ENCODE results near the gene DIP2B. TPM values are rescaled to one million over a fixed set of nuclear protein-coding genes. Genes with fewer than 3 reads are reported as not detected.

The DIP2B gene
- total and polyA plus RNA-seq, 2 experiments from 2014 or later: 5.6 to 17.9 TPM

- Histone ChIP-seq H3F3A (ENCODE audit: insufficient read depth) (peaks cover 49% of the 10 kb centered on the region), H3K4me2 (ENCODE audit: unreplicated experiment) (no peak overlapping the region), H3K4me1 (ENCODE audit: insufficient read depth) (peaks cover 53% of the 10 kb centered on the region), H3K79me2 (ENCODE audit: insufficient read depth) (peaks cover 70% of the 10 kb centered on the region), H3K9me2 (ENCODE audit: insufficient read depth) (no peaks in the 10 kb centered on the region), H3K36me3 (ENCODE audit: low read depth) (no peaks in the 10 kb centered on the region), H2AFZ (no peak overlapping the region), H3K4me3 (no peak overlapping the region), H3K27me3 (replicated peaks; ENCODE audit: insufficient read depth) (no peaks in the 10 kb centered on the region), H3K9ac (no peak overlapping the region), H3K9me3 (ENCODE audit: low read depth) (no peaks in the 10 kb centered on the region), H4K20me1 (ENCODE audit: insufficient read depth) (no peaks in the 10 kb centered on the region), H3K27ac (peak overlapping the region; percentile 56)
- in situ Hi-C loops (cut with MboI): no loop called here
- 95 to 96% methylated on average over 7 of the region's 7 CpGs for WGBS, 2 experiments (ENCODE audit: low coverage in 1 of 2, low lambda C conversion rate in 2 of 2, missing lambda C conversion rate in 2 of 2)
- TF ChIP-seq EZH2 (IDR thresholded peaks at IDR 0.05; ENCODE audit: insufficient read depth, poor library complexity, severe bottlenecking) (no peak), EZH2phosphoT487 (IDR thresholded peaks at IDR 0.05; ENCODE audit: insufficient read depth, low read depth) (no peak)
- no peak for DNase-seq
These were observed 110.5 kb downstream of the DIP2B start for GRCh38 chr12:50615145-50615906.

- in situ Hi-C loops (cut with MboI): no loop called here
- H3K4me2 ChIP-seq (ENCODE audit: unreplicated experiment): peak overlapping the region; percentile 18
- no peaks in the 10 kb centered on the region for H3K36me3 ChIP-seq (ENCODE audit: low read depth)
- H3K4me1 ChIP-seq (ENCODE audit: insufficient read depth): peaks cover 58% of the 10 kb centered on the region
- H3F3A ChIP-seq (ENCODE audit: insufficient read depth): peaks cover 53% of the 10 kb centered on the region
- DNase-seq: peak; percentile 60
- no peaks in the 10 kb centered on the region for H3K9me2 ChIP-seq (ENCODE audit: insufficient read depth)
- H3K27ac ChIP-seq: peak overlapping the region; percentile 56
- H3K9ac ChIP-seq: peak overlapping the region; percentile 12; the same call in 1 of the 2 replicates
- 67 to 79% methylated on average over 1 of the region's 1 CpG for WGBS, 2 experiments (ENCODE audit: low coverage in 1 of 2, low lambda C conversion rate in 2 of 2, missing lambda C conversion rate in 2 of 2)
- H4K20me1 ChIP-seq (ENCODE audit: insufficient read depth): no peaks in the 10 kb centered on the region
- no peaks in the 10 kb centered on the region for H3K9me3 ChIP-seq (ENCODE audit: low read depth)
- no peak overlapping the region for H2AFZ ChIP-seq
- no peak overlapping the region for H3K4me3 ChIP-seq
- peaks cover 64% of the 10 kb centered on the region for H3K79me2 ChIP-seq (ENCODE audit: insufficient read depth)
- TF ChIP-seq EZH2 (IDR thresholded peaks at IDR 0.05; ENCODE audit: insufficient read depth, poor library complexity, severe bottlenecking): no peak
- no peak for TF ChIP-seq EZH2phosphoT487 (IDR thresholded peaks at IDR 0.05; ENCODE audit: insufficient read depth, low read depth)
- no peaks in the 10 kb centered on the region for H3K27me3 ChIP-seq (replicated peaks; ENCODE audit: insufficient read depth)
These were observed 111.1 kb downstream of the DIP2B start for GRCh38 chr12:50615907-50616296.

DNA sequence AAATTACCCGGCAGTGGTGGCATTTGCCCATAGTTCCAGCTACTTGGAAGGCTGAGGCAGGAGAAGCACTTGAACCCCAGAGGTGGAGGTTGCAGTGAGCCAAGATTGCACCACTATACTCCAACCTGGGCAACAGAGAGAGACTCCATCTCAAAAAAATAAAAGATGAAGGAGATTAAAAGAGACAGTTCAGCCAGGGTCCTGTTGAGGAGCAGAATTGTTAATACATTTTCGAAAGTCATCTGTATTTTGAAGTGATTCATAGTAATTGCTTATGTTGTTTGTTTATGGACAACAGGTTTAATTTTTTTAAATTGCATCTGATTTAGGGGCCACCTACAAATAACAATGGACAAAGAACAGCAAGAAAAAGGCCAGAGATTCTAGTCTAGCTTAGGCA is 112.9 kb downstream of the DIP2B start:
- Histone ChIP-seq H3K4me2 (ENCODE audit: unreplicated experiment) (no peak overlapping the region), H3K9me3 (ENCODE audit: low read depth) (no peaks in the 10 kb centered on the region), H3K27ac (no peak overlapping the region), H3K79me2 (ENCODE audit: insufficient read depth) (peaks cover 67% of the 10 kb centered on the region), H3K27me3 (replicated peaks; ENCODE audit: insufficient read depth) (no peaks in the 10 kb centered on the region), H4K20me1 (ENCODE audit: insufficient read depth) (no peaks in the 10 kb centered on the region), H3K4me3 (no peak overlapping the region), H2AFZ (no peak overlapping the region), H3K9ac (no peak overlapping the region), H3K4me1 (ENCODE audit: insufficient read depth) (peaks cover 75% of the 10 kb centered on the region), H3K36me3 (ENCODE audit: low read depth) (no peaks in the 10 kb centered on the region), H3K9me2 (ENCODE audit: insufficient read depth) (no peaks in the 10 kb centered on the region), H3F3A (ENCODE audit: insufficient read depth) (peaks cover 68% of the 10 kb centered on the region)
- in situ Hi-C loops (cut with MboI): no loop called here
- WGBS, 2 experiments (ENCODE audit: low coverage in 1 of 2, low lambda C conversion rate in 2 of 2, missing lambda C conversion rate in 2 of 2): 50% methylated on average over 2 of the region's 2 CpGs
- DNase-seq: no peak
- TF ChIP-seq EZH2 (IDR thresholded peaks at IDR 0.05; ENCODE audit: insufficient read depth, poor library complexity, severe bottlenecking): no peak
- TF ChIP-seq EZH2phosphoT487 (IDR thresholded peaks at IDR 0.05; ENCODE audit: insufficient read depth, low read depth): no peak

- Histone ChIP-seq H3K9me2 (ENCODE audit: insufficient read depth) (no peaks in the 10 kb centered on the region), H3K9me3 (ENCODE audit: low read depth) (no peaks in the 10 kb centered on the region), H4K20me1 (ENCODE audit: insufficient read depth) (no peaks in the 10 kb centered on the region), H3K4me2 (ENCODE audit: unreplicated experiment) (no peak overlapping the region), H3F3A (ENCODE audit: insufficient read depth) (peaks cover 63% of the 10 kb centered on the region), H3K4me1 (ENCODE audit: insufficient read depth) (peaks cover 65% of the 10 kb centered on the region), H2AFZ (no peak overlapping the region), H3K79me2 (ENCODE audit: insufficient read depth) (peaks cover 67% of the 10 kb centered on the region), H3K27me3 (replicated peaks; ENCODE audit: insufficient read depth) (no peaks in the 10 kb centered on the region), H3K27ac (no peak overlapping the region), H3K4me3 (no peak overlapping the region), H3K36me3 (ENCODE audit: low read depth) (no peaks in the 10 kb centered on the region), H3K9ac (no peak overlapping the region)
- WGBS, 2 experiments (ENCODE audit: low coverage in 1 of 2, low lambda C conversion rate in 2 of 2, missing lambda C conversion rate in 2 of 2): 78 to 90% methylated on average over 7 of the region's 7 CpGs
- in situ Hi-C loops (cut with MboI): no loop called here
- no peak for DNase-seq
- TF ChIP-seq EZH2phosphoT487 (IDR thresholded peaks at IDR 0.05; ENCODE audit: insufficient read depth, low read depth): no peak
- no peak for TF ChIP-seq EZH2 (IDR thresholded peaks at IDR 0.05; ENCODE audit: insufficient read depth, poor library complexity, severe bottlenecking)
These were observed 114.3 kb downstream of the DIP2B start for GRCh38 chr12:50618864-50619609.

Measured in GM23248 (cell line).